ENCODE results near the gene TMEM95.

DNA sequence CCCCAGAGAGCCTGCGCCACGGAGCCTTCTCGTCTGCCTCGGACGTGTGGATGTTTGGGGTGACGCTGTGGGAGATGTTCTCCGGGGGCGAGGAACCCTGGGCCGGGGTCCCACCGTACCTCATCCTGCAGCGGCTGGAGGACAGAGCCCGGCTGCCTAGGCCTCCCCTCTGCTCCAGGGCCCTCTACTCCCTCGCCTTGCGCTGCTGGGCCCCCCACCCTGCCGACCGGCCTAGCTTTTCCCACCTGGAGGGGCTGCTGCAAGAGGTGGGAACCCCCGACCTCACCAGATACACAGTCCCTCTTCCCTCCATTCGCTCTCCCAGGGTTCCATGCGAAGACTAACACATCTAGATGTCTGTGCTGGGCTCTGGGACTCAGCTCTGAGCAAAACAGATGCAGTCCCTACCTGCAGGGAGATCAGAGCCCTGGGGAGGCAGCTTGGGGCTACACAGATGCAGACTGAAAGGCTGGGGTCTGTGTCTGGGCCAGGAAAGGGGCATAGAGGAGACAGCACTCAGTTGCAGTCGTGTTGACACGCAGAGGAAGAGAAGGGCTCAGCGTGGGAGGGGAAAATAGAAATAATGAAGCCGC, 29.6 kb downstream of the TMEM95 start:
- TF ChIP-seq, protein P1, sequence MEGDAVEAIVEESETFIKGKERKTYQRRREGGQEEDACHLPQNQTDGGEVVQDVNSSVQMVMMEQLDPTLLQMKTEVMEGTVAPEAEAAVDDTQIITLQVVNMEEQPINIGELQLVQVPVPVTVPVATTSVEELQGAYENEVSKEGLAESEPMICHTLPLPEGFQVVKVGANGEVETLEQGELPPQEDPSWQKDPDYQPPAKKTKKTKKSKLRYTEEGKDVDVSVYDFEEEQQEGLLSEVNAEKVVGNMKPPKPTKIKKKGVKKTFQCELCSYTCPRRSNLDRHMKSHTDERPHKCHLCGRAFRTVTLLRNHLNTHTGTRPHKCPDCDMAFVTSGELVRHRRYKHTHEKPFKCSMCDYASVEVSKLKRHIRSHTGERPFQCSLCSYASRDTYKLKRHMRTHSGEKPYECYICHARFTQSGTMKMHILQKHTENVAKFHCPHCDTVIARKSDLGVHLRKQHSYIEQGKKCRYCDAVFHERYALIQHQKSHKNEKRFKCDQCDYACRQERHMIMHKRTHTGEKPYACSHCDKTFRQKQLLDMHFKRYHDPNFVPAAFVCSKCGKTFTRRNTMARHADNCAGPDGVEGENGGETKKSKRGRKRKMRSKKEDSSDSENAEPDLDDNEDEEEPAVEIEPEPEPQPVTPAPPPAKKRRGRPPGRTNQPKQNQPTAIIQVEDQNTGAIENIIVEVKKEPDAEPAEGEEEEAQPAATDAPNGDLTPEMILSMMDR (IDR thresholded peaks at IDR 0.05): no peak
- no peak for TF ChIP-seq POLR2A (IDR thresholded peaks at IDR 0.05)
- no peak for TF ChIP-seq POLR2AphosphoS5 (IDR thresholded peaks at IDR 0.05)
